Measurements from ENCODE around the gene BMPR1B.
"Not testable (repeated sequence)": the region's sequence is repeated elsewhere in the genome, so short reads cannot be mapped to it uniquely, and the experiment has no call there.

Gene BMPR1B

DNA sequence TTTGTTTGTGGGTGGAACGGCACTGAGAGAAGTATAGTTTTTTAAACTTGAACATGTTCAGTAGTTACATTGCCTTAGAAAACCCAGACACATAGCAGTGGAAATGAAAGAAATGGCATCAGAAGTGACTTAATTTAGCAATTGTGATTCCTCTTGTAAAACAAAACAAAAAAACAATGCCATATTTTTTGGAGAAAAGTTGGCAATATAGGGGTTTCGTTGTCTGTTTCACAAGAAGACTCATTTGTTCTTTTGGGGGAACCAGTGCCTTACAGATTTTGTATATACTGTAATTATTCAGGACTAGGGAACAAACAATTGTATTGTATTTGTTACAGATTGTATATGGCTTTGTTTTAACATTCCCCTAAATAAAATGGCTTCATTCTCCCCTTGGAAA is 400.3 kb downstream of the BMPR1B start:
- no peak for DNase-seq

DNA sequence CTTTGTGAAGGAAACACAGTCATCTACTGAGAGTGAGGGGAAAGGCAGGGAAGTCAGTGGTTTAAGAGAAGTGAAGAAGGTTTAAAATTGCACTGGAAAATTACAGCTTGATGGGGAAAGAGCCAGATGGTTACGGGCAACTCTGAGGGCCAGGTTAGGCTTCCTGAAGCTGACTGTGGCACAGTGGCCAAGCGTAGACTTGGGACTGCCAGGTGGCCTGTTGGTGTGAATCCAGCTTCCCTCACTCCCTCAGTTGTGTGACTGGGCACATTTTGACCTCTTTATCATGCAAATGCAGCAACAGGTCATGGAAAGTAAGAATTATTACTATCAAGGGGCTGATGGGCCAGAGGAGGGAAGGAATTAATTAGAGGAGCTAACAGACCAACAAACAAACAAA is 400.9 kb downstream of the BMPR1B start:
- no peak for DNase-seq

DNA sequence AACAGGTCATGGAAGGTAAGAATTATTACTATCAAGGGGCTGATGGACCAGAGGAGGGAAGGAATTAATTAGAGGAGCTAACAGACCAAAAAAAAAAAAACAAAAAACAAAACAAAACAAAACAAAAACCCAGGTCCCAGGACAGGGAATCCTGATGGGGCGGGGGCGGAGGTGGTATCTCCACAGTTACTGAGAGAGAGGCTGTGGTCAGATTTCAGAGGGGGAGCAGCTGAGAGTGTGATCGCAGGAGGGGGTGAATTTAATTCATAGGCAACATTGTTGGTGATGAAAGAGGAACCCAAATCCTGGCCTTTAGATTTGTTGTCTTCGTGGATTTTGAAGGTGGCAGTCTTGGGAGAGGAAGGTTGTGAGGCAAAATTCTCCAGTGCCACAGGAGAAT is 401.6 kb downstream of the BMPR1B start:
- DNase-seq: no peak

DNA sequence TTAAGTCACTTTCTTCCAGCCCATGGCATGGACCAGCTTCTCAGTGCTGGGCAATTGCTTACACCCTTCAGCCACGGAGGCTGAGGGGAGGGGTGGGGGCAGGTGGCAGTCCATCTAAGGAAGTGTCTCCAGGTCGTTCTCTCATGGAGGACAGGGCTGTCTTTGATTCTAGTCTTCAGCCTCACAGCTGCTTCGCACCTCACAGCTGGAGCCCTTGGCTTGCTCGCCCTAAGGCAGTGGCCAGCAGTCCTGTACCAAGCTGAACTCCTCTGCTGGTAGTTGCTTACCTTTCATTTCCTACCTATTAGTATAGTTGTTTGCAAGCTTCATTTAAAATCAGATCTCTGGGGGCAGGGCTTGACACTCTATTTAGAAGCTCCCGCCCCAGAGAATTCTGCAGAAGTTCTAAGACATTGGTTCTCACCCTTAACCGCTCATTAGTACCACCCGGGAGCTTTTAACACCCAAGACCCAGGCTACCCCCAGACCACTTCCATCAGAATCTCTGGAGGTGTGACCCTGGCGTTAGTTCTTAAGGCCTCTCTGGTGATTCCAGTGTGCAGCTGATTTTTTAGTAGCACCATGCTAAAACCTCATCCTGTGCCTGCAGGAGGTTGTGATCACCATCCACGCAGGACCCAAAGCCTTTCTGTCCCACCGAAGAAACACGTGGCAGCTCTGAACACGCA is 404.2 kb downstream of the BMPR1B start:
- DNase-seq: no peak

DNA sequence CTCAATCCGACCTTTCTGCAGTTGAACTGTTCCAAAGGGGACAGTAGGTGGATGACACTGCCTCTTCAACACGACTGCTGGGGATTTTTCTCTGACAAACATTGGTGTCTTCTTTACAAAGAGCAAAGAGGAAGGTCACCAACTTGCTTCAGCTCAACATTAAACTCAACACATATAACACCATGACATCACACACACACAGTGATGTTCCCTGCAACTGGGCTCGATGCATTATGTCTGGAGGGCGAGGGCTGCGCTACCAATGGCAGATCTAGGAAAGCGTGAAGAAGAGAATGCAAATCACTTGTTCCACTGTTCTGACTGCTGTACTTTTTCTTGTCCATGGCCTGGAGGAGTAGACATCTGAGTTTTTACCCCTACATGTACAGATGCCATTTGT is 405.1 kb downstream of the BMPR1B start:
- DNase-seq: no peak

DNA sequence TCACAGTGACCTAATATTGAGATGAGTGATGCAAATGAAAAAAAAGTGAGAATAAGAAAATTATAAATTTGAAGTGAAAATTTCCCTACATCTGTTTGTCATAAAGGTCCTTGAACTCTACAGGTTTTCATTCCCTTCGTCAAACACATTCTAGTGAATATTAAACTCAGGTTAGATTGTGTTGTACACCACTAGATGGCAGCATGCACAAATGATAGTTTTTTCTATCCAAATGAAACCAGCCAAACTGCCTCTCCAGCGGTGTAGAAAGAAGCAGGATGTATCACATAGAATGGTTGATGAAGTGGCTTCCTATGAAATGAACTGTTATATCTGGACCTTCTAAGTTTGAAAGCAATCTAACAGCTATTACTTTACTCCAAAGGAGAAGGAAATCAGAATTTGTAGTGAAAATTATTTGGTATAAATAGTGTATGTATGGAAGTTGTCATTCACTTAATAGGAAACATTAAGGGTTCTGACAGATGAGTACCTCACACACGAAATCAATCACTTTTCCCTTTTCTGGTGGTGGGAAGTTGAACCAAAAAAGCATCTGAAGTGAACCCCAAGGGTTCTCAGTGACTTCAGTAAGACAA is 408.3 kb downstream of the BMPR1B start:
- DNase-seq: peak; percentile 34

DNA sequence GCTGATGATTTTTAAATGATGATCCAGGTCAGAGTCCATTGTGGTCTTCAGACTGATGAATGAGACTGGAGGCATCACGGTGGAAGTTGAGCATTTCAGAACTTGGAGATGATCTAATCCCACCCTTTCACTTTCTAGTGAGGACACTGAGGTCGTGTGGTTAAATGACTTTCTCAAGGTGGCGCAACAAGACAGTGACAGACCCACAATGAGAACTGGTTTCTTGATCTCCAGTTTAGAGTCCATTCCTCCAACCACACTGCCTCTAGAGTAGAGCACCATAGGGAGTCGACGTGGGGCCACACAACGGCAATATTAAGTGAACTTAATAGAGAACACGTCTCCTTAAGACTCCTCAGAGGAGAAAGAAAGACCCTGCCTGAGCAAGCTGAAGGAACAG is 410.1 kb downstream of the BMPR1B start:
- DNase-seq: no peak

DNA sequence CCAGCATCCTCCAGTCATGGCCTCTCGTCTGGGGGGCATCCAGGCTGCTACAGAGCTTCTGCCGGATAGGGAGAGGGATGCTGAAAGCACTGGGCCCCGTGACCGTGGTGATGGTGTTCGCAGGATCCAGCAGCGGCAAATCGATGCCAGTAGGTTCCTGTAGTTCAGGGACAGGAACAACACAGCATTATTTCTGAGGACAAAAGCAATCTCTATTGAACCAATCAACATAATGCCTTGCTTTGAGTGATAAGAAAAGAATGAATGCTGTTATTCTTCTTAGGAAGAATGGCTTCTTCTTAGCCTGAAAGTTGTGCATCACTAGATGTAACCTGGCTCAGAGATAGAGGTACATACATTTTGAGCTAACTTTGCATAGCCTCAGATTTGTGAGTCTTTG is 412.4 kb downstream of the BMPR1B start:
- DNase-seq: no peak

DNA sequence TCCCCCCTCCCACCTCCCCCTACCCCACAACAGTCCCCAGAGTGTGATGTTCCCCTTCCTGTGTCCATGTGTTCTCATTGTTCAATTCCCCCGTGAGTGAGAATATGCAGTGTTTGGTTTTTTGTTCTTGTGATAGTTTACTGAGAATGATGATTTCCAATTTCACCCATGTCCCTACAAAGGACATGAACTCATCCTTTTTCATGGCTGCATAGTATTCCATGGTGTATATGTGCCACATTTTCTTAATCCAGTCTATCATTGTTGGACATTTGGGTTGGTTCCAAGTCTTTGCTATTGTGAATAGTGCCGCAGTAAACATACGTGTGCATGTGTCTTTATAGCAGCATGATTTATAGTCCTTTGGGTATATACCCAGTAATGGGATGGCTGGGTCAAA is 413.6 kb downstream of the BMPR1B start:
- not testable (repeated sequence) for DNase-seq

DNA sequence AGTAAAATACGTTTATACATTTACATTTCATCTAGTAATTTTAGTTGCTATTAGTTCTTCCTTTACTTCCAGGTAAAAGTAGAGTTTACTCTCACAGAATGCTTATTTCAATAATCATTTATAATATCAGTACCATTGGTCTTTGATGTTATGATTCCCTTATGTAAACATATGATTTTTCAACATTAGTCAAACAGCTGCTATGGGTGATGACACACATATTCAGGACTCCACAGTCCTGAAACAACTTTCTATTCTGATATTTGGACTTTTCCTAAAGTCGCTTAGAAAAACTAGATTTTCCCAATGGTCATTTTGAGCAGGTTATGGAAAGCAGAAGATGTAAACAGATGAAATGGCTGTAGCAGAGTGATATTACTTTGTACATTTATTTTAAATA is 421.2 kb downstream of the BMPR1B start:
- no peak for DNase-seq

DNA sequence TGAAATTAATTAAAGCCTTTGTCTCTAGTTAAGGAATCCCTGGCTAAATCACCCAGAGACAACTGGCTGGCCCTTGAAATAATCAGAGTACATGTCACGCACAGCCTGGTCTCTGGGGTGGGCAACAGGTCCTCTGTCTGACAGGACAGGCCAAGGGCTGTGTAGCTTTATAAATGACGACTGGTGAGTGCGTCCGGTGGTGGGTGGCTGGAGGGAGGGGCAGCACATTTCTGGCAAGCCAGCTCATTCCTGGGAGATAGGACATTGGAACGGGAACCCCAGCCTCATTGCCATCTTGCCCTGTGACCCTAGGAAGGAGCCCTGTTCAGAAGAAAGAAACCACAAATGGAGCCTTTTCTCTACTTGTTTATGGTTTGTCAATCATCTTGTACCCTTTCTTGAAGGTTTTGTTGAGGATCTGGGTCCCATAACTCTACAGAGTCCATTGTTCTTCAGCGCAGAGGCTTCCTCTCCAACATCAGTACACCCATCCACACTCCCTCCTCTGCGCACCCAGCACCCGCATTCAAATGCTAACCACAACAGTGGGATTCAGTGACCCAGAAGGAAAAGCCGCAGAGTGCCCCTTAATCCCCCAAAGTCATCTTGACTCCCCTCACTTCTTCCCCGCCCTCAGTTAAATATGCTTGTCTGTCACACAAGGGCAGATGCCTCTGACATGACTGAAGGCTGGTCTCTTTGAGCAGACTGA is 422.9 kb downstream of the BMPR1B start:
- no peak for DNase-seq

DNA sequence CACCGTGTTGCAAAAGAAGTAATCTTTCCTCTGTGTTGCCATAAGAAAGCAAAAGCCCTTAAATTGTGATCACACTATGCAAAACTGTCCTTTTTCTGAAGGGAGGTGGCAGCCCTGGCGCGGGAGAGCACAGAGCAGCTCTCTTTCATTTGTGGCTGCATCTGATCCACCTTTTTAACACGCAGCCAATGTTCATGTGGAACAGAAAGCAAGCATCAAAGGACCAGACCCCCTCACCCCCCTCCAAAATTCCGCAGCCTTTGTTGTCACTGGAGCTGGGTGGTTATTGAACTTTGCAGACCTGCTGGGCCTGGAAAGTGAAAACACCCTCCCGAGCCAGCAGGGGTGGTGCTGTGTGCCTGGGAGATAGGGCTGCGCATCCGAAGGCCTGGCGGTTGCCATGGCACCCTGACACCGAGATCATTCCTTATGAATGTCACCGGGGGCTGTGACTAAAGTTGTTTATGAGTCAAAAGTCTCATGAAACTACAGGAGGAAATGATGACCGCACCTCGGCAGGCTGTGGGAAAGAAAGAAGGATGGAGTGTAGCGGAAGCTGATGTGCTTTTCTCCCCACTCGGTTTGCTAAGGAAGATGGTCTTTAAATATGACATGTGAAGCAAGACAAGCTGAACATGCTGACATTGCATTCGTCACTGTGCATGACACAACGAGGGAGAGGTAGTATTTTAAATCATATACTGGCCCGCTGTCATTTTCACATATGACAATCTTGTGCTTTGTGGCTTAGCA is 423.7 kb downstream of the BMPR1B start:
- DNase-seq: no peak

DNA sequence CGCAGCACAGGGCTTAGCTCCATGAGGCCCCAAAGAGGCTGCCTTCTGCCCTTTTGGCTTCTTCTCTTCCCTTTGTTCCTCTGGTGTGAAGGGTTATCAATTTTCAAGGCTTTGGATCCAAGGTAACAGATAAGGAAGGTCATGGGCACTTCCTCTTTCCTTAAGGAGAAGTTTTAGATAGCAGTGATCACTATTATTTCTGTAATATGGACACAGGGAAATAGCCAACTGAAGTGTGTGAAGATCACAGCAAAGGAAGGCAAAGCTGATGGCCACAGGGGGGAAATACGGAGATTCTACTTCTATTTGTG is 424.2 kb downstream of the BMPR1B start:
- DNase-seq: no peak

DNA sequence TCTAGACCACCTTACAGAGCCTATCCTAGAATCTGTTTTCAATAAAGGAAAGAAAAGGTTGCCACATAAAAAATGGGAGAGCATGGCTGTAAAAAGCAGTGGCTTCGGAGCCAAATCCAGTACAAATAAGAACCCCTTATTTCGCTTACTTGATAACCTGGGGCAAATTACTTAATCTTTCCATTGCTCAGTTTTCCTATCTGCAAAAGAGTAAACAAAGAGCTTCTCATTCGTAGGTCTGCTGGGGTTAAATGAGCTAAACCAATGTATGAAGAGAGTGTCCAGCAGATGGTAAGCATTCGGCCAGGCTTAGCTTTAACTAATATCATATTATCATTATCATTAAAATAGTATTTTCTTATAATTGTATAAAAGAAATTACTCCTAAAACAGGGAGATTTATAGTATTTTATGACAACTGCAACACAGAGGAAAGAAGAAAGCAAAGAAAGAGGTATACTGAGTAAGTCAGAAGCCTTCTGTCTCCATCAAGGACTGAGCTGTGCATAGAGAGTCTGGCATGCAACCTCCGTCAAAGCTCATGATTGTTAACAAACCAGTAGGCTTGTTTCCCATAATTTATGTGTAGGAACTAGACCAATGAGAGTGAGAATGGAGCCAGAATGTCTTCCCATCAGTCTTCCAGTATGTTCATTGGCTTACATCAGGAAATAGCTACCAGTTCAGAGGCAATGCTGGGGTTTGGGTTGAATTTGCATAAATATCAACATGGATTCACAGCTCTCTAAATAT is 426.1 kb downstream of the BMPR1B start:
- no peak for DNase-seq

DNA sequence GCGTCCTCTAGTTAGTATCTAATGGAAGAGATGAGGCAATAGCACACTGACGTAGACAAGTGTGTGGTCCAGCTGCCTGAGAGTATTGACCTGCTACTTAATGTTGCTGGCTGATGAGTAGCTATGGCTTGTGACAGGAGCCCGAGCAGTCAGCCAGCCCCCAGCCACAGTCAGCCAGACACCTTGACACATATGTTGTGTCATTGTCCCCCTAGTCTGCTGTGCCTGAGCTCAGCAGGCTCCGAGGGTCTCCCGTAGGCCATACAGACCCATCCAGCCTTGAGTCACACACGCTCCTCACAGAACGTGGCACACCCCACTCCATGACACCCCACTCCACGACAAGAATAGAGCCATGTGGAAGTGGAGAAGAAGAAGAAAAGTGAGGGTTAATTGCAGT is 428.9 kb downstream of the BMPR1B start:
- no peak for DNase-seq

DNA sequence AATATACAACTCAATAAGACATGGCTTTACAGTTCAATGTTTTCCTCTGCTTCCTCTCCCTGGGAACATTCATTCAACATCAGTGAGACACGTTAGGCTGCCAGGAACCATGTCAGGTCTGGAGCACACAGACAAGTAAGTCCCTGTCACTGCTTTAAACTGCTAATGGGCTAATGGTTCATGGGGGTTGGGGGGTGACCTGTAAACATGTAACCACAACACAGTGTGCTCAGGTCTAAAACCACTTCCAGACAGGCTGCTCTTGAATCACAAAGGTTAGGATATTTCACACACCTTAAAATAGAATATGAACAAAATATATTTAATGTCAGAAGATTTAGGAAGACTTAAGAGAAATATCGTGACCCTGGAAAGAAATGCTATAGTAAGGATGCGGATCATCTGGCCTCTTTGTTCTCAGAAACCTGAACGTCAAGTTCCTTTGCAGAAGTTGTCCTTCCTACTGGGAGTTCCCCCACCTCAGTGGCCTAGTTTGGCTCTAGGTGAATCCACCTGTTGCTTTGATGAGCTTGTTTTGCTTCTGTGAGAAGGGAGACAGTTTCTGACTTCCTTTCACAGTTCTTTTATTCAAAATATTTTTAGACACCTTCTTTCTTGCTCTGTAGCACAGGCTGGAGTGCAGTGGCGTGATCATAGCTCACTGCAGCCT is 431.1 kb downstream of the BMPR1B start:
- DNase-seq: no peak

DNA sequence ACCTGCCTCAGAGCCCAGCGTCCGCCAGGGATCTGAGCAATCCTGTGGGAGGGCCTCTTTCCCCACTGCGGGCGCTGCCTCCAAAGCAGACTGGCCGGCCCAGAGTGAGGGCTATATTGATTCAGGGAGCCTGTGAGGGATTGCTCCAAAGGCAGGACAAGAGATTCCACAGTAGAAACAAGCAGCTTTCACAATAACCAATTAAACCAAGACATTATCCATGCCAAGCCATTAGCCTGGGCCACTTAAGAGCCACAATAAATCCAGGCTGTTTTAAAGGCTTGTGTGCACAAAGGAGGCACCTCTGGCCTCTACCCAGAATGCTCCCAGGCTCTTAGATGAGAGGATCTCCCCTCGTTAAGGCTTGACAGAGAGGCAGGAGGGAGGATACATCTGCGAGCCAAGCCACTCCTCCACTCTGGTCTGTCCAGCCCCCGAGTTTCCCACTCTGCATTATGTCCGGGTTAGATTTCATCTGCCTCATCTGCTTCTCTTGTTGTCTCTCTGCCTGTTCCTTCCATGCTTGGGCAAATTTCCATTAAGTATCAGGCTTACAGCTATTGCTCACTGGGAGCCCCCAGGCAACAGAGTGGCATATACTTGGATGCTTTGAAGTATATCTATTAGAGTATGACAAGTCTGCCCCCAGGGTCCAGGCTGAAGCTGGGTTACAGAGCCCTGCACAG is 433.1 kb downstream of the BMPR1B start:
- DNase-seq: no peak

DNA sequence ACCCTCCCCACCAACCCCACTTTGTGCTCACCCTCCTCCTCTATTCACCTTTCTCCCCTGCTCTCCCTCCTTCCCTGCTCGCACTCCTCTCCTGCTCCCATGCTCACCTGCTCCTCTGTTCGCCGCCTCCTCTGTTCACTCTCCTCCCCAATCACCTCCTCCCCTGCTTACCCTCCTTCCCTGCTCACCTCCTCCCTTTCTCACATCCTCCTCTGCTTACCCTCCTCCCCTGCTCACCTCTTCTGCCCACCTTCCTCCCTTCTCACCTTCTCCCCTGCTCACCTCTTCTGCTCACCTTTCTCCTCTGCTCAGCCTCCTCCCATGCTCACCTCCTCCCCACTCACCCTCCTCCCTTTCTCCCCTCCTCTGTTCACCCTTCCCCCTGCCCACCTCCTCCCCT is 433.8 kb downstream of the BMPR1B start:
- no peak for DNase-seq

DNA sequence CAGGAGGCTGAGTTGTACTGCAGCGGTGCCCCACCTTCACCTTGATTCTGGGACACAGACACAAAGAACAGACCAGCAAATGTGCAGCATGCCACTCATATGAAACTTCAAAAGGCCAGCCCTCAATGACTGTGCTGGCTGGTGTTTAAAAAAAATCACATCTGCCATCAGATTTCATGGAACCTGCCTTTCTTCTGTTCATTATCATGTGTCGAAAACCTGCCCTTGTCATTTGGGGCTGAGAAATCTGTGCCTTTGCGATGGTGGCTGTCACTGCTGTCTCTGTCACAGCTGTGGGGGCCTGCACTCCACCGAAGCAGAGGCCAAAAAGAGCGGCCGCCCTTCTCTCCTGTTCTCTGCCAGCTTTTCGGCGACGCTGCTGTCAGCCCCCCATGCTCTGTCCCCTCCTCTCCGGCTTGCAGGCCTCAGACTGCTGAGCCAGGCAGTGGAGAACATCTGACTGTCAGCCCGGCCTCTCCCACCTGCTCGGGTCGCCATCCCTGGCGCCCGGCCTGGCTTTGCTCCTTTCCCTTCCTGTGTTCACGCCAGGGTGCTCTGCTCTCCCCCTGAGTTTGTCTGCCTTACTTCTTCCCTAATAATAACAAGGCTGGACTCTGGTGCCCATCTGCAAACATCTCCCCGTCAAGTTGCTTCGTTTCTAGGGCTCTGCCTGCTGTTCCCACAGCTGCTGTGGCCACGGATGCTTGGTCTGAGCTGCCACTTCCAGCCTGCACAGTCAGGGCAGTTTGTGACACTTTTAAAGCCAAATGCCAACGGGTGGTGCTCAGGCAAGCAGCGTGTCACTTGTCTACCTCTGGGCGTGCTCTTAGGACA is 435.9 kb downstream of the BMPR1B start:
- DNase-seq: no peak

DNA sequence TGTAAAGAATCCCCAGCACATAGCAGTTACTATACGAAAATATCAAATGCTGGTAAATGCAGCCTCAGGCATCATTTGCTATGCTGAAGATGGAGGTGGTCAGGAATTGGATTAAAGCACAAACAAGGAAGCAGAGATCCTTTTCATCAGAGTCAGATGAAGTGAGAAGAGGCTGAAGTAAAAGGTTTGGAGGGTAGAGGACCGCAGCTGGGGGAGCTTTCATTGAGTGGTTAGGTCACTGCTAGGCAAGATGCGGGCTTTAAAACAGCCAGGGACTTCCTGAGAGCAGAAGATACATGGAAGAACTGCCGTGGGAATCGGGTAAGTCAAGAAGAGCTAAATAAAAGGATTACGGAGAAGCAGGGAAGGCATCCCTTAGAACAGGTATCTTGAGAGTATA is 439.6 kb downstream of the BMPR1B start:
- DNase-seq: no peak

DNA sequence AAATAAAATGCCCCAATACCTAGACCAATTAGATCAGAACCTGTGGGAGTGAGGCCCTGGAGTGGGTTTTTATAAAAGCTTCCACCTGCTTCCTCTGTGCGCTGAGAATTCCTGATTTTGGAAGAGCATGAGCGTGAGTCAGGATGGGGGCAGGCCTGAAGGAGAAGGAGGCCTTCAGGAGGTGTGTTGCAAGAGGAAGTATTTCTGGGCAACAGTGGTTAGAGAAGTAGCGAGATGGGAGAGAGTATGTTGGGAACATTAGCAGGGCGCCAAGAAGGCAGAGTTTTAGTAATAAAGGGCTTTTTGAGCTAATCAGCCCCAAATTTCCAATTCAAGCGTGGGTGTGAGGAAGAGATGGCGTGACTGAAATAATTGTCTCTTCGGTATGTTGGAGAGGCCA is 441.2 kb downstream of the BMPR1B start:
- DNase-seq: no peak

Data from NCI-H1436 (cell line).